ENCODE results near the gene C16orf92. TPM values are rescaled to one million over a fixed set of nuclear protein-coding genes. Genes with fewer than 3 reads are reported as not detected.
"Not testable (repeated sequence)": the region's sequence is repeated elsewhere in the genome, so short reads cannot be mapped to it uniquely, and the experiment has no call there.

The C16orf92 gene
- total RNA-seq, 1 experiment from 2014 or later, result not detected

- Histone ChIP-seq H3K4me1 (ENCODE audit: insufficient read depth, low read length, poor library complexity, severe bottlenecking) (peaks cover 10% of the 10 kb centered on the region), H3K36me3 (ENCODE audit: insufficient read depth, low read length, poor library complexity, severe bottlenecking) (peaks cover 4% of the 10 kb centered on the region), H3K27me3 (replicated peaks; ENCODE audit: insufficient read depth, low read depth, low read length, poor library complexity) (no peaks in the 10 kb centered on the region), H3K27ac (ENCODE audit: low read depth, low read length, poor library complexity, severe bottlenecking) (no peak overlapping the region), H3K4me3 (ENCODE audit: low read depth, low read length, poor library complexity, severe bottlenecking) (peak overlapping the region; percentile 55), H3K9me3 (ENCODE audit: low read depth, low read length, poor library complexity, severe bottlenecking) (no peaks in the 10 kb centered on the region)
- no TSS peak for BruUV-seq (replicated peaks)
- intact Hi-C loops (cut with micrococcal nuclease; ENCODE audit: unreplicated experiment), result no loop called here
- ChIA-PET CTCF (interaction anchor here (0.6 kb wide), 1 partner anchor 9 kb away, joined by 9 read pairs; no protein-coding TSS in a partner anchor), POLR2A (ENCODE audit: low non-redundant PET) (no interaction called here)
- TF ChIP-seq CTCF (conservative IDR thresholded peaks at IDR 0.05; ENCODE audit: low read depth, low read length) (no peak), EZH2 (IDR thresholded peaks at IDR 0.05; ENCODE audit: borderline replicate concordance, low read depth, low read length, poor library complexity, severe bottlenecking) (no peak)
- no peak for DNase-seq (ENCODE audit: low spot score)
Observed at GRCh38 chr16:30009990-30010843, 12.8 kb upstream of the C16orf92 start.

- H3K36me3 ChIP-seq (ENCODE audit: insufficient read depth, low read length, poor library complexity, severe bottlenecking), result no peaks in the 10 kb centered on the region
- CTCF ChIA-PET, result interaction anchor here (0.6 kb wide), 2 partner anchors 148 to 154 kb away, joined by 6 to 7 read pairs; partner anchors contain the start of gene CDIPT
- H3K27me3 ChIP-seq (replicated peaks; ENCODE audit: insufficient read depth, low read depth, low read length, poor library complexity), result no peaks in the 10 kb centered on the region
- no peak within 1 kb of the TSS for H3K27ac ChIP-seq (ENCODE audit: low read depth, low read length, poor library complexity, severe bottlenecking)
- no peaks in the 10 kb centered on the region for H3K9me3 ChIP-seq (ENCODE audit: low read depth, low read length, poor library complexity, severe bottlenecking)
- TF ChIP-seq CTCF (conservative IDR thresholded peaks at IDR 0.05; ENCODE audit: low read depth, low read length) (no peak), EZH2 (IDR thresholded peaks at IDR 0.05; ENCODE audit: borderline replicate concordance, low read depth, low read length, poor library complexity, severe bottlenecking) (no peak)
- POLR2A ChIA-PET (ENCODE audit: low non-redundant PET), result no interaction called here
- peak within 1 kb of the TSS; percentile 55 for H3K4me3 ChIP-seq (ENCODE audit: low read depth, low read length, poor library complexity, severe bottlenecking)
- BruUV-seq (replicated peaks), result no TSS peak
- intact Hi-C loops (cut with micrococcal nuclease; ENCODE audit: unreplicated experiment), result no loop called here
- H3K4me1 ChIP-seq (ENCODE audit: insufficient read depth, low read length, poor library complexity, severe bottlenecking), result peaks cover 10% of the 10 kb centered on the region
- peak; percentile 60 for DNase-seq (ENCODE audit: low spot score)
Observed at GRCh38 chr16:30010844-30011713, 11.9 kb upstream of the C16orf92 start, which contains the start of gene DOC2A. Gene DOC2A, minus strand, starts transcription at chr16:30011027. Its CDS starts 805 bp downstream, at chr16:30010222.

GRCh38 chr16:30011714-30012504 is 11.1 kb upstream of the C16orf92 start:
- no peaks in the 10 kb centered on the region for H3K36me3 ChIP-seq (ENCODE audit: insufficient read depth, low read length, poor library complexity, severe bottlenecking)
- intact Hi-C loops (cut with micrococcal nuclease; ENCODE audit: unreplicated experiment), result no loop called here
- TF ChIP-seq CTCF (conservative IDR thresholded peaks at IDR 0.05; ENCODE audit: low read depth, low read length) (no peak), EZH2 (IDR thresholded peaks at IDR 0.05; ENCODE audit: borderline replicate concordance, low read depth, low read length, poor library complexity, severe bottlenecking) (no peak)
- H3K4me3 ChIP-seq (ENCODE audit: low read depth, low read length, poor library complexity, severe bottlenecking), result peak overlapping the region; percentile 55
- POLR2A ChIA-PET (ENCODE audit: low non-redundant PET), result no interaction called here
- BruUV-seq (replicated peaks), result no TSS peak
- DNase-seq (ENCODE audit: low spot score), result no peak
- H3K27me3 ChIP-seq (replicated peaks; ENCODE audit: insufficient read depth, low read depth, low read length, poor library complexity), result no peaks in the 10 kb centered on the region
- no peak overlapping the region for H3K27ac ChIP-seq (ENCODE audit: low read depth, low read length, poor library complexity, severe bottlenecking)
- H3K9me3 ChIP-seq (ENCODE audit: low read depth, low read length, poor library complexity, severe bottlenecking), result no peaks in the 10 kb centered on the region
- peaks cover 10% of the 10 kb centered on the region for H3K4me1 ChIP-seq (ENCODE audit: insufficient read depth, low read length, poor library complexity, severe bottlenecking)
- CTCF ChIA-PET, result interaction anchor here (0.6 kb wide), 2 partner anchors 149 to 155 kb away, joined by 6 to 7 read pairs; partner anchors contain the start of gene CDIPT

DNA sequence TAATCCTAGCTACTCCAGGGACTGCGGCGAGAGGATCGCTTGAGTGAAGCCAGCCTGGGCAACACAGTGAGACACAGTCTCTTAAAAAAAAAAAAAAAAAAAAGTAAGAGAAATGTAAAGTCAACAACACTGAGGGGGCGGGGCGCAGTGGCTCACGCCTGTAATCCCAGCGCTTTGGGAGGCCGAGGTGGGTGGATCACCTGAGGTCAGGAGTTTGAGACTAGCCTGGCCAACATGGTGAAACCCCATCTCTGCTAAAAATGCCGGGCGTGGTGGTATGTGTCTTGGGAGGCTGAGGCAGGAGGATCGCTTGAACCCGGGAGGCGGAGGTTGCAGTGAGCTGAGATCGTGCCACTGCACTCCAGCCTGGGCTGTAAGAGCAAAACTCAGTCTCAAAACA is 10.4 kb upstream of the C16orf92 start:
- H3K27ac ChIP-seq (ENCODE audit: low read depth, low read length, poor library complexity, severe bottlenecking); intact Hi-C loops (cut with micrococcal nuclease; ENCODE audit: unreplicated experiment); H3K4me3 ChIP-seq (ENCODE audit: low read depth, low read length, poor library complexity, severe bottlenecking); H3K4me1 ChIP-seq (ENCODE audit: insufficient read depth, low read length, poor library complexity, severe bottlenecking); H3K9me3 ChIP-seq (ENCODE audit: low read depth, low read length, poor library complexity, severe bottlenecking); BruUV-seq (replicated peaks); DNase-seq (ENCODE audit: low spot score); CTCF ChIA-PET; H3K36me3 ChIP-seq (ENCODE audit: insufficient read depth, low read length, poor library complexity, severe bottlenecking); POLR2A ChIA-PET (ENCODE audit: low non-redundant PET); H3K27me3 ChIP-seq (replicated peaks; ENCODE audit: insufficient read depth, low read depth, low read length, poor library complexity): not testable (repeated sequence)

All from A673 (cell line).